Smooth muscle cell (in vitro differentiated cells): Measurements from ENCODE around the gene ROPN1L. TPM values are rescaled to one million over a fixed set of nuclear protein-coding genes. Genes with fewer than 3 reads are reported as not detected.

Experiments
- DNase-seq: peaks from one replicate; lab custom pipeline; 2025; ENCODE audit not compliant: unreplicated experiment; lab: John Stamatoyannopoulos, UW
- H2AFZ ChIP-seq: fragments of 200-600 bp; sonication (generic); 2 replicates; pipeline ENCODE4 v1.6.0; 2016; ENCODE audit warnings: antibody characterized with exemption, low read depth, mild to moderate bottlenecking
- H3F3A ChIP-seq: fragments of 200-600 bp; sonication (generic); 2 replicates; pipeline ENCODE4 v1.6.0; 2017; ENCODE audit warnings: antibody characterized with exemption, low read depth
- H3K27ac ChIP-seq: fragments of 200-600 bp; sonication (generic); 2 replicates; pipeline ENCODE4 v1.5.1; 2016; ENCODE audit warnings: low read depth, mild to moderate bottlenecking
- H3K27me3 ChIP-seq: fragments of 200-600 bp; sonication (generic); 2 replicates; pipeline ENCODE4 v1.6.1; 2016; ENCODE audit warnings: low read depth, mild to moderate bottlenecking
- H3K36me3 ChIP-seq: fragments of 200-600 bp; sonication (generic); 2 replicates; pipeline ENCODE4 v1.5.1; 2016; ENCODE audit warnings: low read depth
- H3K4me1 ChIP-seq: fragments of 200-600 bp; sonication (generic); 2 replicates; pipeline ENCODE4 v1.5.1; 2016; ENCODE audit warnings: low read depth
- H3K4me2 ChIP-seq: fragments of 200-600 bp; sonication (generic); 2 replicates; pipeline ENCODE4 v1.6.0; 2016; ENCODE audit warnings: mild to moderate bottlenecking
- H3K4me3 ChIP-seq: fragments of 200-600 bp; sonication (generic); 2 replicates; pipeline ENCODE4 v1.5.1; 2016; ENCODE audit warnings: mild to moderate bottlenecking
- H3K79me2 ChIP-seq: fragments of 200-600 bp; sonication (generic); 2 replicates; pipeline ENCODE4 v1.6.0; 2016; ENCODE audit warnings: low read depth, mild to moderate bottlenecking
- H3K9ac ChIP-seq: fragments of 200-600 bp; sonication (generic); 2 replicates; pipeline ENCODE4 v1.6.0; 2016; ENCODE audit warnings: low read depth
- H3K9me3 ChIP-seq: fragments of 200-600 bp; sonication (generic); replicated peaks from 2 replicates; pipeline ENCODE4 v1.5.1; 2016; ENCODE audit warnings: low read depth
- H4K20me1 ChIP-seq: fragments of 200-600 bp; sonication (generic); 2 replicates; pipeline ENCODE4 v1.6.0; 2016; ENCODE audit warnings: low read depth
- CTCF ChIP-seq: fragments of 200-600 bp; sonication (generic); IDR thresholded peaks from 2 replicates; pipeline ENCODE4 v1.5.1; 2017; ENCODE audit warnings: borderline replicate concordance, mild to moderate bottlenecking, antibody characterized with exemption; ENCODE audit not compliant: insufficient read depth, poor library complexity, severe bottlenecking
- WGBS: methylation state at CpG from one replicate; pipeline ENCODE4 v1.1.7; 2016; ENCODE audit warnings: low lambda C conversion rate; 5-methylcytosine and 5-hydroxymethylcytosine counted together
- polyA plus RNA-seq: library from polyadenylated mRNA; unstranded; fragments of >200 nt; fragmentation: Nextera tagmentation; extraction: Ambion mirVana; gene quantifications from 2 replicates; pipeline ENCODE4 v1.2.1, GENCODE V29; 2016
- total RNA-seq: library from RNA; depleted of rRNA; stranded (reverse); fragments of >200 nt; gene quantifications from 2 replicates; pipeline ENCODE4 v1.2.3, GENCODE V29; 2014

Gene ROPN1L
- total and polyA plus RNA-seq, 2 experiments from 2014 or later: 3.0 TPM; not detected in 1

GRCh38 chr5:10461041-10461440, 19.4 kb downstream of the ROPN1L start:
- Histone ChIP-seq H3K79me2 (no peaks in the 10 kb centered on the region), H3K9me3 (no peaks in the 10 kb centered on the region), H3K4me3 (no peak overlapping the region), H3K9ac (no peak overlapping the region), H2AFZ (no peak overlapping the region), H3K27ac (no peak overlapping the region), H3K4me1 (no peaks in the 10 kb centered on the region), H3F3A (no peaks in the 10 kb centered on the region), H4K20me1 (no peaks in the 10 kb centered on the region), H3K36me3 (no peaks in the 10 kb centered on the region), H3K27me3 (no peaks in the 10 kb centered on the region), H3K4me2 (no peak overlapping the region)
- no peak for DNase-seq
- TF ChIP-seq CTCF: no peak
- WGBS: 90% methylated on average over 12 of the region's 12 CpGs

GRCh38 chr5:10461904-10462555, 20.4 kb downstream of the ROPN1L start:
- Histone ChIP-seq H3F3A (no peaks in the 10 kb centered on the region), H3K27me3 (no peaks in the 10 kb centered on the region), H3K79me2 (no peaks in the 10 kb centered on the region), H3K4me3 (no peak overlapping the region), H3K4me1 (no peaks in the 10 kb centered on the region), H3K9me3 (no peaks in the 10 kb centered on the region), H4K20me1 (no peaks in the 10 kb centered on the region), H2AFZ (no peak overlapping the region), H3K36me3 (no peaks in the 10 kb centered on the region), H3K4me2 (no peak overlapping the region), H3K27ac (no peak overlapping the region), H3K9ac (no peak overlapping the region)
- no peak for TF ChIP-seq CTCF
- no peak for DNase-seq
- WGBS: 84% methylated on average over 10 of the region's 10 CpGs

GRCh38 chr5:10463566-10463965, 21.9 kb downstream of the ROPN1L start:
- Histone ChIP-seq H4K20me1 (no peaks in the 10 kb centered on the region), H3K4me3 (no peak overlapping the region), H3K4me2 (no peak overlapping the region), H3K27me3 (no peaks in the 10 kb centered on the region), H3K9me3 (no peaks in the 10 kb centered on the region), H3F3A (no peaks in the 10 kb centered on the region), H3K27ac (no peak overlapping the region), H2AFZ (no peak overlapping the region), H3K36me3 (no peaks in the 10 kb centered on the region), H3K4me1 (peaks cover 8% of the 10 kb centered on the region), H3K79me2 (no peaks in the 10 kb centered on the region), H3K9ac (no peak overlapping the region)
- no peak for DNase-seq
- TF ChIP-seq CTCF: no peak
- 92% methylated on average over 5 of the region's 6 CpGs for WGBS

GRCh38 chr5:10464173-10464572, 22.5 kb downstream of the ROPN1L start:
- no peak overlapping the region for H3K9ac ChIP-seq
- no peaks in the 10 kb centered on the region for H3K79me2 ChIP-seq
- no peaks in the 10 kb centered on the region for H3K36me3 ChIP-seq
- DNase-seq: no peak
- peaks cover 8% of the 10 kb centered on the region for H3K4me1 ChIP-seq
- H2AFZ ChIP-seq: no peak overlapping the region
- TF ChIP-seq CTCF: no peak
- H3F3A ChIP-seq: no peaks in the 10 kb centered on the region
- no peaks in the 10 kb centered on the region for H3K27me3 ChIP-seq
- no peak overlapping the region for H3K4me2 ChIP-seq
- H3K4me3 ChIP-seq: no peak overlapping the region
- no peaks in the 10 kb centered on the region for H4K20me1 ChIP-seq
- H3K9me3 ChIP-seq: no peaks in the 10 kb centered on the region
- H3K27ac ChIP-seq: no peak overlapping the region
- 99% methylated on average over 11 of the region's 11 CpGs for WGBS
